ENCODE measurements around the gene OR2A1.
"Not testable (repeated sequence)": the region's sequence is repeated elsewhere in the genome, so short reads cannot be mapped to it uniquely, and the experiment has no call there.

OR2A1 gene

GRCh38 chr7:144325868-144326267 is 13.6 kb downstream of the OR2A1 start:
- not testable (repeated sequence) for DNase-seq (ENCODE audit: low read depth)

- DNase-seq (ENCODE audit: low read depth): not testable (repeated sequence)
Observed at GRCh38 chr7:144330044-144330443, 17.8 kb downstream of the OR2A1 start.

- not testable (repeated sequence) for DNase-seq (ENCODE audit: low read depth)
Observed at GRCh38 chr7:144331221-144331995, 19.2 kb downstream of the OR2A1 start.

- not testable (repeated sequence) for DNase-seq (ENCODE audit: low read depth)
Observed at GRCh38 chr7:144331996-144332288, 19.7 kb downstream of the OR2A1 start.

- not testable (repeated sequence) for DNase-seq (ENCODE audit: low read depth)
Observed at GRCh38 chr7:144348625-144349024, 36.4 kb downstream of the OR2A1 start.

GRCh38 chr7:144351667-144352066 is 39.4 kb downstream of the OR2A1 start:
- not testable (repeated sequence) for DNase-seq (ENCODE audit: low read depth)

GRCh38 chr7:144355176-144355822 is 43.1 kb downstream of the OR2A1 start, which contains the start of gene ARHGEF5:
ARHGEF5 (plus strand) TSS chr7:144355402; CDS start chr7:144362670, 7,268 bp downstream.
- DNase-seq (ENCODE audit: low read depth): not testable (repeated sequence)

- not testable (repeated sequence) for DNase-seq (ENCODE audit: low read depth)
Observed at GRCh38 chr7:144356185-144356584, 44.0 kb downstream of the OR2A1 start.

GRCh38 chr7:144356860-144357259 is 44.6 kb downstream of the OR2A1 start:
- not testable (repeated sequence) for DNase-seq (ENCODE audit: low read depth)

GRCh38 chr7:144362061-144362460 is 49.8 kb downstream of the OR2A1 start:
- not testable (repeated sequence) for DNase-seq (ENCODE audit: low read depth)

- DNase-seq (ENCODE audit: low read depth): not testable (repeated sequence)
Observed at GRCh38 chr7:144365523-144365922, 53.3 kb downstream of the OR2A1 start.

- DNase-seq (ENCODE audit: low read depth): not testable (repeated sequence)
Observed at GRCh38 chr7:144367250-144367649, 55.0 kb downstream of the OR2A1 start.

GRCh38 chr7:144369221-144369620 is 57.0 kb downstream of the OR2A1 start:
- not testable (repeated sequence) for DNase-seq (ENCODE audit: low read depth)

All from GM04503 (cell line).